Activated T-helper 9 cell treated with anti-CD3 and anti-CD28 coated beads, Interleukin-2, amount 50 U/mL, for 16 hours (primary cell): ENCODE results near the gene ASB3.
"Not testable (repeated sequence)": the region's sequence is repeated elsewhere in the genome, so short reads cannot be mapped to it uniquely, and the experiment has no call there.

Source experiments
- DNase-seq: peaks from one replicate; pipeline ENCODE4 v3.0.0-alpha.2; 2020; ENCODE audit warnings: low read depth

Gene ASB3

DNA sequence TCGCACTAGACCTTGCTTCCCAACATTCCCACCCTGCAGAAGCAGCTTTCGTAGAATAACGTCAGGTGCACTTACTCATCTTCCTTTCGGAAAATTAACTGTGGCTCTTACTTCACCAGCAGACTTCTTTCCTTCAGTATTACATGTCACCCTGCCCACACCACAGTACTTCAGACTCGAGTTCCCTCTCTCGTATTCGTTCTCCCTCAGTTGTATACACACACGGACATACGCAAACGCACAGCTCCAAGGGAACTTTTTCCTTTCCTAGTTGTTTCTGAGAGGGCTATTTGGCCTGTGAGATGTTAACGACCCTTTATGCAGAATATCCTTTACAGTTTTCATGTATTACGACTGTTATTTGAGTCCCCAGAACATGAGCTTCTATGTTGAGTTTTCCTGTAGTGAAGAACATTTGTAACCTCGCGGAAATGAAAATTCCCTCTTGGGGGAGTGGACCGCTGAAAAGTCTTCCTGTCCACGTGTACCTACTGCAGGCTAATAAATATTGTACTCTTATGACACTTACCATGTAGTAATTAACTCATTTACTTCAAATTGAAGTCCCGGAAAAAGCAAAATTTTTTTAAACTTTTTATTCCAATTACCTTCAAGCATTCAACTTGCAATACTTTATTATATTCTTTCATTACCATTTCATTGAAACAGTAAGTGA, 999 bp upstream of the ASB3 start:
- no peak for DNase-seq

DNA sequence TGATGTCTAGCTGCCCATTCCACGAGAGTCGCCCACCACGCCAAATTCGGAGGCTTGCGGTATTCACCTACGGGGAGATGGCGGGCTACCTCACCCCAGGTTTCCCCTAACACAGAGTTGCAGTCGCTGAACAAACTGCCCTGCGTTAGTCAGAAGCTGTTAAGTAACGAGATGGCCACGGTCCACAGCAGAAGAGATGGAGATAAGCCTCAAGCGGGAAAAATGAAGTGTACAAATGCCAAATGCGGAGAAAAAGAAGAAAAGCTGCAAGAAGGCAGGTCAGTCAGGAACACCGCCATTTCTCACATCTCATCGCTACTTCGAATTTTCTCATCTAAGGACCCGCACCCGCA, 425 bp downstream of the ASB3 start:
- DNase-seq: no peak

DNA sequence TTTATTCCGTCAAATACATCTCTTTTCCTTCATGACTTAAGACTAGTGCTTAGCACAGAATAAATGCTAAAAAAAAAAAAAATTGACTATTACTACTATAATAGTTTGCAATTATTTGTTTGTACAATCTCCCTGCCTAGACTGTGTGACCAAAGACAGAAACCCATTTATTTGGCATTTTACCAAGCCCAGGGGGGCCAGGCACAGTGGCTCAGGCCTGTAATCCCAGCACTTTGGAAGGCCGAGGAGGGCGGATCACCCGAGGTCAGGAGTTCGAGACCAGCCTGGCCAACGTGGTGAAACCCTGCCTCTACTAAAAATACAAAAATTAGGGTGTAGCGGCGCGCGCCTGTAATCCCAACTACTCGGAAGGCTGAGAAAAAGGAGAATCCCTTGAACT, 1.4 kb downstream of the ASB3 start:
- no peak for DNase-seq

DNA sequence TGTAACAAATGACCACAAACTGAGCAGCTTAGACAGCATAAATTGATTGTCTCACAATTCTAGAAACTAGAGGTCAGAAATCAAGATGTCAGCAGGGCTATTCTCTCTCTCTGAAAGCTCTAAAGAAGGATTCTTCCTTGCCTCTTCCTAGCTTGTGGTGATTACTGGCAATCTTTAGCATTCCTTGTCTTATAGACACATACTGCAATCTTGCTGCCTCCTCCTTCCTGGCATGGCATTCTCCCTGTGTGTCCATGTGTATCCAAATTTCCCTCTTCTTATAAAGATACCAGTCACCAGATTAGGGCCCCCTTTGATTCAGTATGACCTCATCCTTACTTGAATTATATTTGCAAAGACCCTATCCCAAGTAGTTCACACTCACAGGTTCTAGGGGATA, 2.3 kb downstream of the ASB3 start:
- no peak for DNase-seq

DNA sequence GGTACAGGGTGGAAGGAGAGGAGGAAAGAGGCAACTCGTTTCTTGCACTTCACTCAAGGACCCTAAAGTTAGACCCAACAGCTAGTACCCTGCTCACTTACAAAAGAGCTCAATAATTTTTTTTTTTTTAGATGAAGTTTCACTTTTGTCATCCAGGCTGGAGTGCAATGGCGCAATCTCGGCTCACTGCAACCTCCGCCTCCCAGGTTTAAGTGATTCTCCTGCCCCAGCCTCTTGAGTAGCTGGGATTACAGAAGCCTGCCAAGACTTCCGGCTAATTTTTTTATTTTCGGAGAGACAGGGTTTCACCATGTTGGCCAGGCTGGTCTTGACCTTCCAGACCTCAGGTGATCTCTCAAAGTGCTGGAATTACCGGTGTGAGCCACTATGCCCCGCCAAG, 4.1 kb downstream of the ASB3 start:
- DNase-seq: no peak

DNA sequence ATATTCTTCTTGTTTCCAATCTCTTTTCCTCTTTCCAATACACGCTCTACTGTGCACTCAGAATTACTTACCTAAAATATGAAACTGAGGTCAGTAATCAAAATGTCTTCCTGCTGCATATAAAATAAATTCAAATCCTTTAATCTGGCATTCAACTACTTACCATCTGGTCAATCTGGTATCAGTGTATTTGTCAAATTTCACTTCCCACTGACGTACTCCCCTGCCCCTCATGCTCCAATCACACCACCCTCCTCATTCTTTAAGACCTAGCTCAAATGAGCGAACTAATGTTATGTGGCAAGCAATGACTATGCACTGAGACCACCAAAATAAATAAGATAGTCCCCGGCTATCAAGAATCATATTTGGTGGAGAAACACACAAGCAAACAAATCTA, 6.7 kb downstream of the ASB3 start:
- DNase-seq: no peak

DNA sequence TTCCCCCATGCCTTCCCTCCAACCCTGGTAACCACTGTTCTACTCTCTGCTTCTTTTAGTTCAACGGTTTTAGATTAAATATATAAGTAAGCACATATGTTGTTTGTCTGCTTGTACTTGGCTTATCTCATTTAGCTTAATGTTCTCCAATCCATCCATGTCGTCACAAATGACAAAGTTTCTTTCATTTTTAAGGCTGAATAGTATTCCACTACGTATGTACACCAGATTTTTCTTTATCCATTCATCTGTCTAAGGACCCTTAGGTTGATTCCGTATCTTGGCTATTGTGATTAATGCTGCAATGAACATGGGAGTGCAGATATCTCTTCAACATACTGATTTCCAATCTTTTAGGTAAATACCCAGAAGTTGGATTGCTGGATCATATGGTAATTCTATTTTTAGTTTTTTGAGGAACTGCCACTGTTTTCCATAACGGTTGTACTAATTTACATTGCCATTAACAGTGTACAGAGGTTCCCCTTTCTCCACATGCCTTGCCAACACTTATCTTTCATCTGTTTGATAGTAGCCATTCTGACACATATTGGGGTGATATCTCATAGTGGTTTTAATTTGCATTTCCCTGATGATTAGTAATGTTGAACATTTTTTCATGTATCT, 8.1 kb downstream of the ASB3 start:
- DNase-seq: no peak

DNA sequence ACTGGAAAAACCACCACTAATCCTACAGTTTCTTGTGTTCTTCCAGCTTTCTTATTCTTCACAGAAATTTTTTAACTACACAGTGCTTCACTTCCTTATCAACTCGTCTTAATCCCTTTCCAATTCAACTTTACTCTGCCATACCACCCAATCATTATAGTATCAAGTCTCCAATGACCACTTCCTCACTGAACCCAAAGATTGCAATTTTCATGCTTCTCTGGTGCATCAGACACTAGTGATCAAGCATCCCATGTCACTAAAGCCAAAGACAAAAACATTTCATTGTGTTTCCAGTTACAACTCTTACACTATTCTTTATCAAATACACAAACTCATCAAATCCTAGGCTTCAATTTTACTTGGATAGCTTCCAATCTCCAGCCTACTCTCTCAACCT, 9.6 kb downstream of the ASB3 start:
- DNase-seq: no peak

DNA sequence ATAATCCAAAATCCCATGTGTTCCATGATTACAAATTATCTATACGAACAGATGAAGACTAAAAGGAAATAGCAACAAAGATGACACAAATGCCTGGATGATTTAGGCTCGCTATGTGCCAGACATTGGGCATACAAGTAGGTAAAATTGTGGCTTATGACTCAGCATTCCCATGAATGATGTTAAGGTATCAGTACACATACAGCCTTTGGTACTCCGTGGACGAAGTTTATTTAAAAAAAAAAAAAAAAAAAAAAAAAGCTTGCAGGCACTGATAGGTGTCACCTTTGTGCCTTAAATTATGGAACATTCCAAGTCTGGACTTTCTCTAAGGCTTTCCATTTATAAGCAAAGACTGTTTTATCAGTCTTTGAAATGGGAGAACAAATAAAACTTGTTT, 16.5 kb downstream of the ASB3 start:
- no peak for DNase-seq

DNA sequence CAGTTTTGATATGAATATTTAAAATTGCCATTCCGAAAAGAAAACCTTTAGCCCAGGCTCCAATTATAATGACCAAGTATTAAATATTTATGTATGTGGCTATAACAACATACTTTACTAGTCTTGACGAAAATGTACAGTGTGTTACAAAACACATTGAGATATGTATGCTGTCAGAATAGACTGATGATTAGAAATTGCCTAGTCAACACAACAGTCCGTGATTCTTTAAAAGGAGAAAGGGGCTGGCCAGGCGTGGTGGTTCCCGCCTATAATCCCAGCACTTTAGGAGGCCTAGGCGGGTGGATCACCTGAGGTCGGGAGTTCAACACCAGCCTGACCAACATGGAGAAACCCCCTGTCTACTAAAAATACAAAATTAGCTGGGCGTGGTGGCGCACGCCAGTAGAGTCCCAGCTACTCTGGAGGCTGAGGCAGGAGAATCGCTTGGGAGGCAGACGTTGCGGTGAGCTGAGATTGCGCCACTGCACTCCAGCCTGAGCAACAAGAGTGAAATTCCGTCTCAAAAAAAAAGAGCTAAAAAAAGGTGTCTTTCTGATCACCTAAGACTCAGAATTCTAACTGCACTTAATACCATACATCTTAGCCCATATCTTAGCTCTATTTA, 17.3 kb downstream of the ASB3 start:
- DNase-seq: no peak

DNA sequence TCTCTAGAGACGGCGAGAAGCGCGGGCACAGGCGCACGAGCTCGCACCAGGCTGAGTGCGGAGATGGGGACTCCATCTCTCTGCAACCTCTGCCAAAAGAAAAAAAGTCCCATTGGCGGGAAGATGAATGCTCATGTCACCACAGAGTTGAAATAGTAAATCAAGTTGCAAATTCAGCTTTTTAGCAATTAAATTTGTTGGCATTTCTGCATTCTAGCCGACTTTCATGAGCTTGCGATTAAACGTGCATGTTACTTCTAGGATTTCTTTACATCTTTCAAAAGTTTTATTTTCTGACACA, 18.6 kb downstream of the ASB3 start:
- no peak for DNase-seq

DNA sequence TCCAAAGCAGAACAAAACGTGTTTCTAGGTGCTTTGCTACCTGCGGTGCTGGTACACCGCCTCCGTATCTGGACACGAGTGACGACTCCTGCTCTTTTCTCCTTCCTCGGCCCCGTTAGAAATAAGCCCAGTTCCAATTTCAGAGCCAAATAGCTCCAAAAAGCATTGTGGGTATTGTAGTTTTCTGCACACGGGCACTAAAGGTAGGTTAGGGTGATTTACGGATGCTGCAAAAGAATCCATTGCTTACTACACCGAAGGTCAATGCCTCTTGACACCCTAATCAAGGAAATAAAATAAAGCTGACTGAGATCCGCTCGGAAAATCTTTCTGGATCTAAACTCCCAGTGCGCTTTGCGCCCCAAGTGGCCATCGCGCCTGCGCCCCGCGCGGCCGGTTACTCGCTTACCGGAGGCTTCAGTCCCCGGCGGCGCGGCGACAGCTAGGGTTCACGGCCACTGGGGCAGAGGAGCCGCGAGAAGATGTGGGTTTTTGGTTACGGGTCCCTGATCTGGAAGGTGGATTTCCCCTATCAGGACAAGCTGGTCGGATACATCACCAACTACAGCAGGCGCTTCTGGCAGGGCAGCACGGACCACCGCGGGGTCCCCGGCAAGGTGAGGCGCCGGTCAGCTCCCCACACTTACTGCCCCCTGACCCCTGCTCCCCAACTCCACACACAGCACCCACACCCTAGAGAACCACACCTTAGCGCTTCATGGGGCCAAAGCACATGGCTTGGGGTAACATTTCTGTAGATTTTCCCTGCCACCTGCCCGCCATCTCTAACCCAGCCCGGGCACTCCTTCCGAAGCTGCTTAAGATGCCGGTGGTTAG, 19.1 kb downstream of the ASB3 start, which contains the start of gene CHAC2:
CHAC2 (plus strand) TSS at position 400 of the 837 bp plus-strand sequence; CDS start at position 483, 83 bp downstream.
- peak; percentile 80 for DNase-seq

DNA sequence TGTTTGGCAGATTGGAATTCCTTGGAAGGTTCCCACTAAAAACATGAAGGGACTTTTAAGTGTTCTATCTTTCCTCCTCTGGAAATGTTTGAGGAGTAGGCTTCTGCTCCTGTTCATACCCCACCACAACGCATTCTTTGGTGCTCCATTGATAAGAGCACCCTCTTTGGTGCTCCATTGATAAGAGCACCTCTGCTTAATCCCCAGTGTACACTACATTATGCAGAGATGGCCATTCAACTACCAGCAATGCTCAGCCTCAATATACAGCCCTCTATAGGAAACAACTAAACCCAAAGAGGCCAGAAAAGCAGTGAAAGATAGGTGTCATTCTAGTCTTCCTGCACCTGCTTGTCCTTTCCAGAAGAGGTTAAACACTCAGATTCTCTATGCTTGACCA, 21.0 kb downstream of the ASB3 start:
- no peak for DNase-seq

DNA sequence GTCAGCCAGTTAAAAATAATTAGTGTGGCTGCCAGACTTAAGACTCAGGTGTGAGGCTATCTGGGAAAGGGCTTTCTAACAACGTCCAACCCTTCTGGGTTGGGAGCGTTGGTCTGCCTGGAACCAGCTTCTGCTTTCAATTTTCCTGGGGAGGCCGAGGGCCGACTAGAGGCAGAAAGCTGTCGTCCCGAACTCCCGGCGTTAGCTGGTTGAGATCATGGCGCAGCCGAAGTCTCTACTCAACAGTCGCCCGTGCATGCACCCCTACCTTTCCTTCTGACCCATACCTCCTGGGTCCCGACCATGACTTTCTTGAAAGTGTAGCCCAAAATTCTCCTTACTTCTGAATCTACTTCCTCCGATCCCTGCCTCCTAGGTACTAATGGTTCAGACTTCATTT, 29.5 kb downstream of the ASB3 start:
- DNase-seq: not testable (repeated sequence)

DNA sequence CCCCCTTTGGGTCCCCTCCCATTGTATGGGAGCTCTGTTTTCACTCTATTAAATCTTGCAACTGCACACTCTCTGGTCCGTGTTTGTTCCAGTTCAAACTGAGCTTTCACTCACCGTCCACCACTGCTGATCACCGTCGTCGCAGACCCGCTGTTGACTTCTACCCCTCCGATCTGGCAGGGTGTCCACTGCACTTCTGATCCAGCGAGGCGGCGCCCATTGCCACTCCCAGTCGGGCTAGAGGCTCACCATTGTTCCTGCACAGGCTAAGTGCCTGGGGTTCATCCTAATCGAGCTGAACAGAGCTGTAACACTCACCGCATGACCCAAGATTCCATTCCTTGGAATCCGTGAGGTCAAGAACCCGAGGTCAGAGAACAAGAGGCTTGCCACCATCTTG, 30.1 kb downstream of the ASB3 start:
- DNase-seq: no peak

DNA sequence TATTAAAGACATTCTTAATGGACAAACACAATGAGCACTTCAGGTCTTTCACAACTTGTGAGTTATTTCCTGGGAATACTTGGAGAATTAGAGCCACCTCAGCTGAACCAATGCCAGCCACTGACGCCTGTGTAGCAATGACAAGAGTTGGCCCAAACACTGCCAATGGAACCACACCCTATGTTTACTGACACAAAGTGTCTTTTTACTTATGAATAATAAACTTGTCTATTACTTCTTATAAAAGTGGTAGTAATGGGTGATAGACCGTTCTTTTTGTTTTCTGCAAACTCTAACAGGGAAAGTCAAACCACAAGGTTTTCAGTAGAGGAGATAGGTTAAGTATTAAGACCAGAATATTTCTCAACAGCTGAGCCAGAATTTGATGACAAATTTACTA, 31.6 kb downstream of the ASB3 start:
- no peak for DNase-seq

DNA sequence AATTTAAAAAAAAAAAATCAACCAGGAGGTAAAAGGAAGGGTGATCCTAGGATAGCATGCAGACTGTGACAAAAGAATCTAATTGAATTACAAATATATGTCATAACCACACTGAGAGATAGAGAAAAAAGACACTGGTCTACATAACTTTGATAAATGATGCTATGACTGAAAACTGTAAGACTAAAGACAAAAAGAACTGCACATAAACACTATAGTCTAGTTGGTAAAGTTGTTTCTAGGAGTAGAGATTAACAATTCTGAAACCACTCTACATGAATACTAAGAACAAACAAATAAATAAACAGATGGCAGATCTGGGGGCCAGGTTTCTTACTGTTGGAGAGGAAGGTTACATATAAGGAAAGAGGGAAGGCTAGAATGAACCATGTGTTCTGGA, 33.7 kb downstream of the ASB3 start:
- DNase-seq: no peak

DNA sequence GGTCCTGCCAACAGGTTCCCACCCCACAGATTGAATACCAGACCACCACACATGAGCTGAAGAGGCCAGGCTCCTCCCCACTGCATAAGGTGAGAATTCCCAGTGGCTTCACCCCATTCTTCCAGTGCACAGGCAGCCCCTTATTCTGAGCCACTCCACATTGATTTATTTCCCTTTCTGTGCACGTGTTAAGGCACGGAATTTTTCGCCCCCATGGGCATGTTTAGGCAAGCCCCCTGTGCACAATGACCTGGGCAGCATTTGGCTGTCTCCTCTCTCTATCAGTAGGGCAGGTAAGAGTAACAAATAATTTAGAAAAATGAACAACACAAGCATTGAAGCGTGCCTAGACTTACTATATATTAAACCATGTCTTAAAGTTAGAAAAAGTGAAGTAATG, 34.4 kb downstream of the ASB3 start:
- no peak for DNase-seq

DNA sequence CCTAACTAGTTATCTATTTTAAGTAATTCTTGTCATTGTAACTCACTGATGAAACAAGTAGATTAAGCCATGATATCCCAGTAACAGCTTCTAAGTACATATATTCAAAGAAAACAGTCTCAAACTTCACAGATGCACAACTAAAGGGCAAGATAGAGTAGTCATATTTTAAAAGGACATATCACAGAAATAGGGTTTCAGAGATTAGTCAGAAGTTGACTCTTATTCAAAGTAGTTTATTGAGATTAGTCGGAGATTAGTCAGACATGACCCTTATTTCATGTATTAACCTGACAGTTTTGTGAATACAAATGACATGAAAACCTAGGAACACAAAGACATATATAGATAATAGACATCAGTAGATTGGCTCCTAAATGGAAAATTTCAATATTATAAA, 35.0 kb downstream of the ASB3 start:
- no peak for DNase-seq

DNA sequence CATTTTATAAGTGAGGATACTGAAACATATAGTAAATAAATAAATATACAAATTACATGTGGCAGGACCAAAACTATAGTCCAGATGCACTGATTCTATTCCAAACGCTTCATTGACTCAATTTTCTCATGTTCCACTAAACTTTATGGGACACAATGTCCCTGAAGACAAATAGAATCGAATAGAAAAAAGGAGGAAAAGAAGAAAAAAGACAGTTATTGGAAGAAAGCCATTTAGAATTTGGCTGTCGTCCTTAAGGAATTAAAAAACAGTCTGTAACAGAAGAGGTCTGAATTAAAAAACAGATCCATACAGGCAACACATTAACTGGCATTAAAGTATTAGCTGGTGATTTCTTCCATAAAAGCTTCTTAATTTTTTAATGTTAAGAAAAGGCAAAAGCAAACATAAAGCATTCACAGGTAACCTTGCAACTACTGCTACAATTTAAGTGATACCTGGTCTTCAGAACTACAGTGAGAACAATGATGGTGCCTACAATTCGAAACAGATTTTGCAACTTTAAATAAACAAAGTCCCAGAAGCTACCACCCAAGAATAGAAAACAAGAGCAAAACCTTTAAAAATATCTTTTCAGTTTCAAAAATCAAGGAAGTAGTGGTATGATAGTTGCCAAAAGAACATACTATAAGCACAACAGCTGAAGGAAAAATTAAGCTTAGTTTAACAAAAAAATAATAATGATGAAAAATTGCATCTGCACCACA, 36.5 kb downstream of the ASB3 start:
- no peak for DNase-seq

DNA sequence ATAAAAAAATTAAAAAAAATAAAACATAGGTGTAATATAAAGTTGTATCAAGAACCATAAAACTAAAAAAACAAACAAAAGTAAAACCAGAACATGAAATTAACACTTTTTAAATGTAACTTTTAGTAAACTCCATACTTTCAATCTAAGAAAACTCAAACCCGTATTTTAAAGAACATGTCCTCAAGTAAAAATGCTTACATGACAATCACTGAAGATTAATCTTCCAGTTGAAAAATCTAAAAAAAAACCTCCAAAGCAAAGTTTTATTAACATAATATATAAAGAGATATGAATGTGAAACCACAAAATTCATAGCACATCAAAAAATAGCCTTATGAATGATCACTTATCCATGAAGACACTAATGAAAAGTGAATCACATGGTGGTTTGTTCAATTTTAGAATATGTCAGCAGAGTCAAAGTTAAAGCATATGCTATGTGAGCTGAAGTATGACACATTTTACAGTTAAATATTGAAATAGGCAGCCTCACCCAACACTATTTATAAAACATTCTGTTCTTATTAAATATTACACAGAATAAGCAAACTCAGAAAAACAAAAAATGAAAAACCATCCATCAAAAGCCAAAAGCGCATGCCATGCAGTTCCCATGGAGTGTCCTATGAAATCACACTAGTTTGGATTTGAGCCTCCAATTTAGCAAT, 42.2 kb downstream of the ASB3 start:
- DNase-seq: no peak

DNA sequence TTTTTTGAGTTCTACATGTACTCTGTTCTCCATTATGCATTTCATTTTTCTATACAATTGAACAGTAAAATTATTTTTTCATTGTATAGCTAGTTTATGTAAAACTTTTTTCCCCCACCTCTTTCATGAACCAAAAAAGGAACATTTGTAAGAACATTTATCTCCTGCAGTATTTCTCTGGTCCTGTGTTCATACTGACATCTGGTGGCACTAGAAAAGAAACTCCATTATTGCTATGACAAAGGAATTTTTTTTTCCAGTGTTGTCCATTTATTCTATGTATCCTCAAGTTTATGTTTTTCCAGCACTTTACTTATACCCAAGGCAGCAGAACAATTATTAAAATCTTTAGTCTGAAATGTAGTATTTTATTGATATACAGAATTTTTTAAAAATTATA, 46.6 kb downstream of the ASB3 start:
- no peak for DNase-seq
